Stimulated activated CD8-positive, alpha-beta memory T cell treated with anti-CD3 and anti-CD28 coated beads, Interleukin-15, amount 100 ng/mL, for 1 hour (primary cell): ENCODE measurements around the gene GAS7.
"Not testable (repeated sequence)": the region's sequence is repeated elsewhere in the genome, so short reads cannot be mapped to it uniquely, and the experiment has no call there.

Experiments
- DNase-seq: peaks from one replicate; pipeline ENCODE4 v3.0.0-alpha.2; 2020; ENCODE audit warnings: low read depth

GAS7 gene

GRCh38 chr17:10072556-10073425 lies 125.6 kb downstream of the GAS7 start:
- no peak for DNase-seq

- DNase-seq: no peak
Observed at GRCh38 chr17:10072086-10072485, 126.3 kb downstream of the GAS7 start.

DNA sequence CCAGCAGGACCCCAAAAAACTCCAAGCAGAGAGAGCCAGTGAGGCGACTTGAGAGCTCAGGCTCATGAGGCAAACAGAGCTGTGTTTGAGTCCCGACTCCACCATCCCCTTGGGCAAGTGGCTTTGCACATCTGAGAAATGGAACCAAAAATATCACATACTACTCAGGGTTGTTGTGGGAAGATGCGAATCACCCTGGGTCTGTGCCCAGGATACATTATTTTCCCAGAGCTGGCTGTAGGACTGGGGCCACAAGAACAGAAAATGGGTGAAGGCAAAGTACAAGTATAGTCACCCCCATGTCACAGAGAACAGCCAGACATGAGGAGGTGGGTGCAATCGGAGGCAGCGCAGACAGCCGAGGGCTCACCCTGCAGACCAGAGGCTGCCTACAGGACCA lies 127.3 kb downstream of the GAS7 start:
- no peak for DNase-seq

GRCh38 chr17:10070690-10071089 lies 127.7 kb downstream of the GAS7 start:
- DNase-seq: no peak

GRCh38 chr17:10069301-10069700 lies 129.1 kb downstream of the GAS7 start:
- DNase-seq: no peak

DNA sequence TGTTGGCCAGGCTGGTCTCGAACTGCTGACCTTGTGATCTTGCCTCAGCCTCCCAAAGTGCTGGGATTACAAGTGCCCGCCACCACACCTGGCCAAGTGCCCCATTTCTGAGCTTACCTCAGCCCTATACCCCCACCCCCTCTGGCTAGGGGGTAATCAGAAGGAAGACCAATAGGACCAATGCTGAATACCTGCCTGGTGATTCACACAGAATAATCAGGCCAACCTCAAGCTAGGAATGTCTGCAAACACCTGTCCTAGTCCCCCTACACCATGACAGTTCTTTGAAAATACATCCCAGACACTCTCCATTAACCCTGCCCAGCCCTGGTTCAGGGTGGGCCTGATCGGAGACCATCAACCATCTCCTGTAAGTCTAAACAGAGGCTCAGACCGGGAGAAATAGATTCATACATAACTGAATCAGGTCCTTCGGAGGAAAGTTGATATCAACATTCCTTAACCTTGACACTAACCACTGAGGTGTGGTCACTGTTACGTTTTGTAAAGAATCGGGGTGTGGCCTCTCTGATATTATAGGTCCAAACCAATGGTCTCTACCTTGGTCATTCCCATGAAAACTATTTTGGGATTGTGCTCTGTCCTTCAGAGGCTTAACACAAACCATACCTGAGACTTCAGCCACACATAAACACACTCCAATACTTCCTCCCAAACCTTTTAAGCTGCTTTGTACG lies 130.8 kb downstream of the GAS7 start:
- no peak for DNase-seq

GRCh38 chr17:10064536-10064935 lies 133.9 kb downstream of the GAS7 start:
- no peak for DNase-seq

DNA sequence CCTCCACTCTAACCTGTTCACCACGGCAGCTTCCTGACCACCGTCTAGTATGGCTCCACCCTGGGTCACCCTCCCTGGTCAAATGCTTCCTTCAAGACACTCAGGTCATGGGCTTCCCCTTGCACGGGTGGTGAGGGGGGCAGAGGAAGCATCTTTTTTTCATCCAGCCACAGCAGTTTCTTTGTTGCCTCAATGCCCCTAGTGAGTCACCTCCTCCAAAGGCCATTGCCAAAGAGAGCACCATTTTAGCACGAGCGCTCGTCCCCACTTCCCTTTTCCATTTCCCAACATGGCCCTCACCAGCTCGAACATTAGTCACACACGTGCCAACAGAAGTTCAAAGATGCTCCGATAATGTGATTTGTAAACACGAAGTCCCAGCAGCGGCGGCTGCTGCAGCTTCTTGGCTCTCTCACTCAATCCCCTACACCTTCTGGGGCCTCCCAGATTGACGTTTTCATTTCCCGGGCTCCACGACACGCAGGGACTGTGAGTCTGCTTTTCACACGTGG lies 134.6 kb downstream of the GAS7 start:
- no peak for DNase-seq

DNA sequence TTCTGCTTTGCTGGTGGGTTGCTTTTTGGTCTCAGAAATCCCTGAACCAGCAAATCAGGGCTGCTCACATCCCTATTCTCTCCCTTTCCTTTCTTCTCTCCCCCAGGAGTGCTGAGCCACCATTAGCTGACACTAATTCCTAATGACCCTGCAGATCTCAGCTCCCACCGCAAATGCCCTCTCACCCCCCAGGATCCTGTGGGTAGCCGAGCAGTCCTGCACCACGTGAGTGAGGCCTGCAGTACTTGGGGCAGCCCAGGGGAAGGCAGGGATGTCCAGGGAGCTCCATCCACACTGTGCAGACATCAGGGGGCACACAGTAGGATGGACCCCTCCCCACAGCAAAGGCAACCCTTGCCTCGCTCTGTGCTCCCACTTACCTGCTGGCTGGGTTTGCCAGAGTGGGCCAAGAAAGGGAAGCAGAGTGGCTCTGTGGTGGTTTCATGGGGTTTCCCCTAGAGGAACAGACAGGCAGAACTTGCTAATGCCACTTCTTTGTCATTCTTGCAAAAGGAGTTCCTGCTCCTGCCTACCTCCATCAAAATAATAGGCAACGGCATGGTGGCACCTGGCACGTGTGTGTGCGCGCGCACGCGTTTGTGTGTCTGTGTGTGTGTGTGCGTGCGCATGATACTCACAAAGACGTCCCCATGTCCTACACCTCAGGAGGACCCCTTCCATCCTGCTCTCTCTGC lies 135.6 kb downstream of the GAS7 start:
- DNase-seq: no peak

DNA sequence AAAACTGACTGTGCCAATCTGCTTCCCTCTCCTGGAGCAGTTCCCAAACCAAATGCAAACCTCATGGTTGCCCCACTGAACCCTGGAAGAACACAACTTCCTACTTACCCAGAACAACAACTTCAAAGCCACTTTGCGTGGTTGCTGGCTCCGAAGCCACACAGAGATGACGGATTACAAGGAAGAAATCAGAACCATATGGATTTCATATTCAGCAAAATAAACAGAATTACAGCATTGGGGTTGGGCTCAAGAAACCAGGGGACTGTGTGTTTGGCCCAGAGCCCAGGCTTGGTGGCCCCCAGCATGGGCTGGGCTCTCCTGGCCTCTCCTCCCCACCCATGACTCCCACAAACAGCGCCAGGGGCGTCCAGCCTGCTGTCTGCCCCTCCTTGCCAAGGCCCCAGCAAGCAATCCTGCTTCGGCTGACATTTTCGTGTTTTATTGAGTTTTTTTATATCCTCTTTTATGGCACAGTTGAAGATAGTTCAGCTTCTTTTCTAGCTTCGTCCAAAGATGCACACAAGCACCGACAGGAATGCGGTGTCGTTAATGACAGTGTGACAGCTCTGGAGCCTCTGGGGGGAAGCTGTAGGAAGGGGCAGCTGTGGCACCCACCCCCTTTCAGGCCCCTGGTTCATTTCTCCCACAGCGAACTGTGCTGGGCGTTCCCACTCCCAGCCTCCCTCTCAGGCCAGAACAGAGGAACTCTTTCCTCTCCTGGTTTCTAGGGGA lies 137.1 kb downstream of the GAS7 start:
- no peak for DNase-seq

DNA sequence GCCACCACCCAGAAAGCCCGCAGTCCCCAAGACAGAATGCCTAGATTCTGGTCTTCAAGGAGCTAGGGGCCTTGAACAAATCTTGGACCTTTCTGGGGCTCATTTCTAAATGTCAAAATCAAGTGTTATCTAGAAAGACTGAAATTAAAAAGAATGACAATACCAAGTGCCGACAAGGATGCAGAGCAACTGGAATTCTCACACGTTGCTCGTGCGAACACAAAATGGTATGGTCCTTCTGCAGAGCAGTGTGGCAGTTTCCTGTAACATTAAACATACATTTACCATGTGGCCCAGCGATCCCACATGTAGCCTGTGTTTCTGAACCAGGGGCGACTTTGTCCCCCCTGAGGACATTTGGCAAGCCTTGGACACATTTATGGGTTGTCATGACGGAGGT lies 137.9 kb downstream of the GAS7 start:
- DNase-seq: no peak

DNA sequence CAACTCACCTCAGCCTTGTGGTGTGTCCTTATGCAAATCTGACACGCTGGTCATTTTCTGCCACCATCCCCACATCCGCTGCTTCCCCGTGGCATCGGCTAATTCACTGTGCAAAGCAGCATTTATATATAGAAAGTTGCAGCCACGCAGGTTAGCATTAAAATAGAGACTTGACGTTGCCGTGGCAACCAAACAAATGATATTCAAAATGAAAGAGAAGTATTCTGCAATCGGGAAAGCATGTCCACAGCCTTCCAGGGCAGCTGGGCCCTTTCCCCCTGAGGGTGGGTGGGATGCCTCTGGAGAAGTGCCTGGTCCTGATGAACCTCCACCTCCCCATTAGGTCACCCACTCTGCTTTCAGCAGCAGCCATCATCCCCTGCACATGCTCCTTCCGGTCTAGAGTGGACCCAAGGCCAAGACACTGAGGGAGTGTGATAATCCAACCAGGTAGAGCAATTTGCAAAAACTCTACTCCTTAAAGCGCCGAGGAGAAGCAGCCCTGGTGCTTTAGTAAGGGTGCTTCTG lies 138.7 kb downstream of the GAS7 start:
- DNase-seq: no peak

GRCh38 chr17:10058921-10059683 lies 139.3 kb downstream of the GAS7 start:
- DNase-seq: no peak

DNA sequence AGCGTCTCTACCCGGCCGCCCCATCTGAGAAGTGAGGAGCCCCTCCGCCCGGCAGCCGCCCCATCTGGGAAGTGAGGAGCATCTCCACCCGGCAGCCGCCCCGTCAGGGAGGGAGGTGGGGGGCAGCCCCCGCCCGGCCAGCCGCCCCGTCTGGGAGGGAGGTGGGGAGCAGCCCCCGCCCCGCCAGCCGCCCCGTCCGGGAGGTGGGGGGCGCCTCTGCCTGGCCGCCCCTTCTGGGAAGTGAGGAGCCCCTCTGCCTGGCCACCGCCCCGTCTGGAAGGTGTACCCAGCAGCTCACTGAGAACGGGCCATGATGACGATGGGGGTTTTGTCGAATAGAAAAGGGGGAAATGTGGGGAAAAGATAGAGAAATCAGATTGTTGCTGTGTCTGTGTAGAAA lies 140.9 kb downstream of the GAS7 start:
- DNase-seq: not testable (repeated sequence)

DNA sequence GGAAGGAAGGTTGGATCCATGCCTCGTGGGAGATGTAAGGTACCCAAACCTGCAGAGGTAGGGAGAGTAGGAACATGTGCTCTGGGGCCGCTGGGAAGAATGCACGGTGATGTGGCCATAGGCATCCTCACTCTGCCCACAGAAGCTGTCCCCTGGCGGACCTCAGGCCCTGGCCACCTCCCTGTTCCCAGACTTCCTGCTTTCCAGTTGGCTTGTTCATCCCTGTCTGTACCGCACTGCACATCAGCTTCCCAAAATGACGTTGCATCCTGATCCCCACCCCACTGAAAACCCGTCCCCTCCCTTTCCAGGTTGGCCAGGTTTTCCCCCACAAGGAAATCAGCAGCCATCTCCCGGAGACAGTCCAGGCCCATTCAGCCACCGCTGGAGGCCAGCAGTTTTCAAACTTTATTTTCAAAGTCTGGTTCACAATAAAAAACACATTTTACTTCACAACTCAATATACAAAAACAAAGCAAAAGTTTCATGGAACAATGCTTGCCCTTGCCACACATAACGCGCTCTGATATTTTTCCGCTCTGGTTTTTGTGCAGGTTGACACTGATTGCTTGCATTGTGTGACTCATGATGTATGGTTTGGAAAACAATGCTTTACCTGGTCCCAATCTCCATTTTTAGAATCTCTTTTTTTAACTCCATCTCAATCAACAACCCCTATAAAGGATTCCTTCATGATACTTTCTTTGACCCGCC lies 143.0 kb downstream of the GAS7 start:
- DNase-seq: no peak

DNA sequence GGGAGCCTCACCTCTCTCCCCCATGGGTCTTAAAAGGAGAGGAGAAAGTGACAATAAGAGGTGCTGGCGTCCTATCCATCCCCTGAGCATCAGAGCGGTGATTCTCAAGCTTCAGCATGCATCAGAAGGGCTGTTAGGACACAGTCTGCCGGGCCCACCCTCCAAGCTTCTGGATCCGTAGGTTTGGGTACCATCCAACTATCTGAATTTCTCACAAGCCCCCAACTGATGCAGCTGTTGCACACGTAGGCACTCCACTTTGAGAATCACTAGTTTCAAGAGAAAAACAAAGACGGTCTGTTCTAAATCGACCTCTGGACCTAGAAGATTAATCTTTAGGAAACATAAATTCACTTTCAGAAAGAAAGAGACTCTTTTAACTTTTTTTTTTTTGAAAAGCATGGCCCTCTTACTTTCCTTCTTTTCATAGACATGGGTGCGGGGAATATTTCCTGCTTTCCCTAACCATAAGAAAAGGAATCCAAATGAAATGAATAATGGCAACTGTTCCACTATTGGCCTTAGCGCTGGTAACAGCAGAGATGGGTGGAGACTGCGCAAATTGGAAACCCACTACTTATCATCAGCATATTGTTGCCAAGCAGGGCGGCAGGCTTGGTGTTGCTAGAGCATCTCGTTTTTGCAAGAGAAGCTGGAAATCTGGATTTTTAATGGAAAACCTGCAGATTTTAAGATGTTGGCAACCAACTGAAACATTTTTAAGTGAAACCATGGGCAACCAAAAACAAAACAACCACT lies 144.4 kb downstream of the GAS7 start:
- no peak for DNase-seq

DNA sequence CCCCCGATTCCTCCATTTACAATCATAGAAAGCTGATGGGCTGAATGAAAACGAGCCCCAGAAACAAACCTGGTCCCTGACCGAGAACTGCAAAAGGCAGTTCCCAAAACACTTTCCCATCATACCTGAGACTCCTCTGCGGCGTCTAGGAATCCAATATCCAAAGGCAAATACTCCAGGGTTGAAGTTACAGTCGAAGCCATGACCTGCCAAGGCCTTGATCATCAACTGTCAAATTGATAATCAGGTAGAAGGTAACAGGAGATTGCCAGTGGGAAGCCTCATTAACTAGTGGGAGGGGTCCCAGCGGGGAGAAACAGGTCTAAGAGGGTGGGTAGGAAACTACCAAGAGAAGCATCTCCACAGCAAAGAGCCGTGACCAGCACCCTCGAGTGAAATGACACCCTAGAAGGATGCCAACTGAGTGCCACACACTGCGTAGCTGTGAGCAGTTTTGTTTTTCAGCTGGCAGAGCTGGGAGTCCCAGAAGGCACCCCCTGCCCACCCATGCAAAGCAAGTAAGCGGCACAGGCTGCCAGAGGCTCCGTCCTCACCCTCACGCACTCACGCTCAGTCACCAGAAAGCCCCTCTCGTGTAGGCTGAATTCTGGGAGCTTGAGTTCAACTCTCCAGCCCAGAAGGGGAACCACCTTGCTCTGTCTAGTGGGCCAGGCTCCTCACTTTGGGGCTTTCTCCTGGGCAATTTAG lies 146.1 kb downstream of the GAS7 start:
- DNase-seq: no peak

DNA sequence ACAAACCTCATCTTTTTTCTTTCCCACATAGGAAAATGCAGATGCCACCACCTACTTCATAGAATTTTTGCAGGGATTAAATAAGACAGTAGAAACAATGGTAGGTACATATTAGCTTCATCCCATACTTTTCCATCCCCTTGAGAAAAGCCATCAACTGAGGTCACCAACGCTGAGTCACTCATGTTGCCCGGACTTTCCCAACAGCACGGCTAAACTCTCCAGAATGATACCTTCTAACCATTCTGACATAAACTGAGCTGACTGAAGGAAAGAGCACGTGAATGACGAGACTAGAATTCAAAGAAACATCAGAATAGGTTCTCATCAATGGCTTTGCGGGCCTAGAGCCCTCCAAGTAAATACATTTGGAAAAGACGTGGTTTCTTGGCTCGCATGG lies 147.3 kb downstream of the GAS7 start:
- no peak for DNase-seq

GRCh38 chr17:10050597-10051101 lies 147.8 kb downstream of the GAS7 start:
- no peak for DNase-seq
